GM19324 (cell line): ENCODE results near the gene STRBP.

Experiments
- ATAC-seq: cut with Tn5 transposase; IDR thresholded peaks from one replicate; pipeline ENCODE4 v1.9.1; 2021; ENCODE audit warnings: mild to moderate bottlenecking, moderate library complexity; ENCODE audit not compliant: unreplicated experiment, low FRiP score

STRBP gene

DNA sequence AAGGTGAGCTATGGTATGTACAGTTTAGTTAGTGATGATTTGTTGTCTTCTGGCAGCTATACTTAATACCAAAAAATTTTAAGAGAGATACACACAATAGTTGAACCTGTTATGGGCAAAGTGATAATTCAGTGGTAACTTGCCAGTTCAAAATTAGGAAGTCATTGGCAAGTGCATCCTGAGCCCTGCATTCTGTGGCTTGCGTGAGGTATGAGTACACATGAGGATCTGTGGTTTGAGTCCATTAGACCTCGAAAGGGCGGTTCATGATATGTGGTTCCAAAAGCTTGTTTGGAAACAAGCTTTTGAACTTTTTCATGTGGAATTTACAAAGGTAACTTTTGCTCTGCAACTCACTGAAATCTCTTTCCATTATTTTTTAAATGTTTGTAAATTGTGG, 187.9 kb downstream of the STRBP start:
- no peak for ATAC-seq

DNA sequence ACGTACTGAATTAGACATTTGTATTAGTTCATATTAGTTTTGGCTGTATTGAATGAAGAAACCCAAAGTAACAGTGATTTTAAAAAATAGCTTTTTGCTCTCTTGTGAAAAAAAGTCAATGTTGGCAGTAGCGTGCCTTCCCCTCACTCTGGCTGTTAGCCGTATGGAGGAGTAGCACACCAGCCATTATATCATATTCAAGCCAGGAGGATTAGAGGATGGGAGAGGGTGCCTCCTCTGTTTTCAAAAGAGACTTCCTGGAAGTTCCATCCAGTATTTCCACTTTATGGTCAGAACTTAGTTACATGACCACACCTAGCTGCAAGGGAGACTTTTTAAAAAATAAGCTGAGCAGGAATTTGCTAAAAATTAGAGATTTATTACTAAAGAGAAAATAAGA, 193.8 kb downstream of the STRBP start:
- ATAC-seq, result no peak

- no peak for ATAC-seq
These were observed 194.4 kb downstream of the STRBP start for GRCh38 chr9:123073991-123074422.

- ATAC-seq, result no peak
These were observed 194.9 kb downstream of the STRBP start for GRCh38 chr9:123073441-123073840.

GRCh38 chr9:123072407-123072995, 195.9 kb downstream of the STRBP start:
- ATAC-seq, result no peak
